ENCODE measurements around the gene KCNH1.

- TF ChIP-seq CTCF (IDR thresholded peaks at IDR 0.05; ENCODE audit: low read depth, low read length) = no peak
- no peak for TF ChIP-seq EZH2phosphoT487 (IDR thresholded peaks at IDR 0.05; ENCODE audit: low read depth)
These were observed 215.1 kb downstream of the KCNH1 start for GRCh38 chr1:210918893-210919292.

All from OCI-LY3 (cell line).